AG10803 (cell line): Measurements from ENCODE around the gene MFAP3L.

Source experiments
- DNase-seq: peaks from one replicate; pipeline ENCODE4 v3.0.0; 2010; ENCODE audit warnings: low read depth
- H3K4me3 ChIP-seq: 2 replicates; pipeline ENCODE4 v1.5.1; 2011; ENCODE audit warnings: mild to moderate bottlenecking, low read length, control low read depth
- TF ChIP-seq, protein P1 (sequence below): conservative IDR thresholded peaks from 2 replicates; pipeline ENCODE4 v1.5.1; 2011; ENCODE audit warnings: mild to moderate bottlenecking, low read length, control low read depth, inconsistent platforms

Gene MFAP3L

DNA sequence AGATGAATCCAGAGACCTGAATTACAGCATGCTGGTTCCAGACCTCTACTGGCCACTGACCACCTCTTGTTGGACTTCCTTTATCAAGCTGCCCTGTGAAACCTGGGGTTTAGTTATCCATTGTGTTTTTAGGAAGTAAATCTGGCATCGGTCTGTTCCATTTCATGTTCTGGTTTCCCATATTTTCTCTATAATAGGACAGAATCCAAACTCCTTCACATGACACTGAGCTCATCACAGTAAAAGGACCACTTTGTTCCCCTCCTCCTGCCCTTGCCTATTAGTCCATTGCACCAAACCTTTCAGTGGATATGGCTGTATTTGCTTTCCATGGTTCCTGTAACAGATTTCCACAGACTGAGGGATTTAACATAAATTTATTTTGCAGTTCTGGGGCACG, 4.0 kb downstream of the MFAP3L start:
- no peak for DNase-seq
- TF ChIP-seq, protein P1, sequence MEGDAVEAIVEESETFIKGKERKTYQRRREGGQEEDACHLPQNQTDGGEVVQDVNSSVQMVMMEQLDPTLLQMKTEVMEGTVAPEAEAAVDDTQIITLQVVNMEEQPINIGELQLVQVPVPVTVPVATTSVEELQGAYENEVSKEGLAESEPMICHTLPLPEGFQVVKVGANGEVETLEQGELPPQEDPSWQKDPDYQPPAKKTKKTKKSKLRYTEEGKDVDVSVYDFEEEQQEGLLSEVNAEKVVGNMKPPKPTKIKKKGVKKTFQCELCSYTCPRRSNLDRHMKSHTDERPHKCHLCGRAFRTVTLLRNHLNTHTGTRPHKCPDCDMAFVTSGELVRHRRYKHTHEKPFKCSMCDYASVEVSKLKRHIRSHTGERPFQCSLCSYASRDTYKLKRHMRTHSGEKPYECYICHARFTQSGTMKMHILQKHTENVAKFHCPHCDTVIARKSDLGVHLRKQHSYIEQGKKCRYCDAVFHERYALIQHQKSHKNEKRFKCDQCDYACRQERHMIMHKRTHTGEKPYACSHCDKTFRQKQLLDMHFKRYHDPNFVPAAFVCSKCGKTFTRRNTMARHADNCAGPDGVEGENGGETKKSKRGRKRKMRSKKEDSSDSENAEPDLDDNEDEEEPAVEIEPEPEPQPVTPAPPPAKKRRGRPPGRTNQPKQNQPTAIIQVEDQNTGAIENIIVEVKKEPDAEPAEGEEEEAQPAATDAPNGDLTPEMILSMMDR = no peak
- H3K4me3 ChIP-seq = no peak overlapping the region

DNA sequence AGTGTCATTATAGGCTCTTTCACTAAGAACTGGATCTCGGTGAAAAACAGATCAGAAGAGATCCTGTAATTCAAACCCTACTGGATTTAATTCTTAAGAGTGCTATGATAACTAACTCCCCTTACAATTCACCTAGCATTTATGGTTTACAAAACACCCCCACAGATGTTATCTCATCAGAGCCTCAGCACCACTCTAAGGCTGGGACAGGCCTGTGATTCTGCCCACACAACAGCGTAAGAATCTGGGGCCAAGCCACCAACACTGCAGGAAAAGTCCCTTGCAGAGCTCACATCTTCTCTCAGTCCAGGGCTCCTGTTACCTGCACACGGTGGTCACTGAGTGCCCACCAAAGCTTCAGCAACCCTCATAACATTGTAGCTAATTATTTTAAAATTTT, 8.9 kb downstream of the MFAP3L start:
- H3K4me3 ChIP-seq = no peak overlapping the region
- TF ChIP-seq, protein P1 = no peak
- no peak for DNase-seq

DNA sequence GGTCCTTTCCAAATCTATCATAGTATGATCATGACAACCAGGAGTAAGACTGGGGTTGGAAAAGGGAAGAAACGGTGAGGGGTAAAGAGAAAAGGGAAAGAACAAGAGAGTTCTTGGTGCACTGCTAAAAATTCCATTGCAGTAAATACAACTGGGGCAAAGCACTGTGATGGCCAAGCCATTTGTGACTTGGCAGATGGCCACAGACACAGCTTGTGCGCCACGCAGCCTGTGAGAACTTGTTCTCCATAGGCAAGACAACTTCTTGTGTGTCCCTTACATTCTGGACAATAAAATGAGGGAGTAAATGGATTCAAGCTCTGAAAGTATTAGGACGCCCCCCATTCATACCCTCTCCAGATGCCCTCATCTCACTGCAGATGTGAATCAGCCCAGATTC, 10.9 kb downstream of the MFAP3L start:
- no peak overlapping the region for H3K4me3 ChIP-seq
- DNase-seq = no peak
- TF ChIP-seq, protein P1 = no peak

DNA sequence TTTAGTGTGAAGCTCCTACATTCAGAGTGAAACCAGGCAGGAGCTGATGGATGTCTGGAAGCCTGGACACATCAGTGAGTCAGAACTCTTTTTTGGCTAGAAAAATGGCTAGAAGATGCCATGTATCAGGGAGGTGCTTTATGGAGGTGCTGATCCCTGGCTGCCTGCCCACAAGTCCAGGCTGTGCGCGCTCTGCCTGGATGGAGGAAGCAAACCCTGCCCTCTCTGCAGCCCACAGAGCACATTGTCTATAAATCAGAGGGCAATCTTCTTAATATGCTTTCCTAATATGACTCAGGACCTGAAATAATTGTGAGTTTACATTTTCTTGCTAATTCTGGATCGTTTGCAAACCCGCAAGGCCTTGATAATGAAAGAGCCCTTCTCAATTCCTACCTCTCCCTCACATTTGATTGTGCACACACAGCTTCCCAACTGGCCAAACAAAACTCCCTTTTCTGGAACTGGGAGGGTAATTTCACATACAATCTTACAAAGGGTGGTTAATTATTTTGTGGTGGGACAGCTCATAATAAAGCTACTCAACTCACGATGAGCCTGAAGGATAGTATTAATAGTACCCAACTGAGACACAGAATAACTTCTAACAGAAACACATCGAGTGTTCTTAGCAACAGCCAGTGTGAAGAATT, 11.7 kb downstream of the MFAP3L start:
- peak; percentile 58 for DNase-seq
- TF ChIP-seq, protein P1 = no peak
- H3K4me3 ChIP-seq = no peak overlapping the region

DNA sequence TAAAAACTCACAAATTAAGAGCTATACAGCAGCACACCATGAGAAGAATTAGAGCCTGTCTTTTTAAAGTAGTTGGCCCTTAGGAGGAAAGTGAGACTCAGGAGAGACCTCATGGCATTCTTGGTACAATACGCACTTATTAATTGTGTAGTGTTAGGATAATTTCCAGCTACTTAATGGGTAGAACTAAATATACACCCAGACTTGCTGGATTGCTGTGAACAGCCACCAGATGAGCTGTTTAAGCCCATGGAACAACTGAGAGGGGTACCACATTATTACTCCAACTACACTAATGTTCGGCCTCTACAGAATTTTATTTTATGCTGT, 13.6 kb downstream of the MFAP3L start:
- TF ChIP-seq, protein P1 = no peak
- no peak overlapping the region for H3K4me3 ChIP-seq
- no peak for DNase-seq

DNA sequence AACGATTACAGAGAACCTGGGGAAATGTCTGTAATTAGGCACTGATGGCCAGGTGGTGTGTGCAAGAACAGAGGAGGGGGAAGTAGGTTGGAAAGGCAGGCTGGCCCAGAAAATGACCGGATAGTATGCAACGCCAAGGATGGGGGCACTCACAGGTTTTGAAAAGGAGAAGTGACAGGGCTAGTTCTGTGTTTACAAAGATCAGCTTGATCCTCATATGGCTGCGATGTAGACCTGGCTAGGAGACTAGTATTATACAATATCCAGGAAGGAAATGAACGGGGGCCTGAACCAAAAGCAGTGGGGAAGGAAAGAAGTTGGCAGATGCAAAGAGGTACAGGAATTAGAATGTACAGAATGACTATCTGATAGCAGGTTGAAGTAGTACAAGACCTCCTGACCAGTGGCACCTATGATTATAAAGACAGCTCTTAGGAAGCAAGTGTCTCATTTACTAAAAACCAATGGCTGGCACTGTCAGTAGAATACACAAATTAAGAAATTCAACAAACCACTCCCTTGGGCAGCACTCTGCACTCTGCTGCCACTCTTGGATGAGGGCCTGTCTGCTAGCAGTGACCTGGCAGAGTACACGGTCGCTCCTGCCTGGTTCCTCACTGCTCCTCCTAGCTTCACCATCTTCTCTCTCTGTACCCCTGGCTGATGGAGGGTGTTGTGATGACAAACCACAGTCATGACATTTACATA, 14.1 kb downstream of the MFAP3L start:
- TF ChIP-seq, protein P1 = no peak
- DNase-seq = no peak

DNA sequence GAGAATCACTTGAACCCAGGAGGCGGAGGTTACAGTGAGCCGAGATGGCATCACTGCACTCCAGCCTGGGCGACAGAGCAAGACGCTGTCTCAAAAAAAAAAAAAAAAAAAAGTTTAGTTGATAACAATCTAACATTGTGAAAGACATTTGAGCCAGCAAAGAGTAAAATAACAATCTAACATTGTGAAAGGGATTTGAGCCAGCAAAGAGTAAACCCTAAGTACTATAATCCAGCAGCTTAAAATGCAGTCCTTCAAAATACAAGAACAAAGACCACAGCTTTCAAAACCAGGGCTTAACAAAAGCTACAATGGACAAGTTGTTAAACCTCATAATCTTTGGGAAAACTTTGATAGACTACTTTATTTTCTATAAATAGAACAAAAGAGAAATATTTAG, 16.9 kb downstream of the MFAP3L start:
- H3K4me3 ChIP-seq = no peak overlapping the region
- no peak for DNase-seq
- TF ChIP-seq, protein P1 = no peak

More for the DNA sequence above, 14.1 kb downstream of the MFAP3L start:
- no peak overlapping the region for H3K4me3 ChIP-seq
